Activated CD4-positive, alpha-beta T cell treated with anti-CD3 and anti-CD28 coated beads, Interleukin-10, Interleukin-2, amounts not matched to agents 100 ng/mL and 50 ng/mL, durations not matched to agents 16 hours and 8 hours (primary cell): ENCODE results near the gene ZNF134.
A peak's percentile ranks its signal among the peaks of the same experiment; 100 is the strongest.

Experiments used
- DNase-seq: peaks from one replicate; pipeline ENCODE4 v3.0.0-alpha.2; 2020

Gene ZNF134

DNA sequence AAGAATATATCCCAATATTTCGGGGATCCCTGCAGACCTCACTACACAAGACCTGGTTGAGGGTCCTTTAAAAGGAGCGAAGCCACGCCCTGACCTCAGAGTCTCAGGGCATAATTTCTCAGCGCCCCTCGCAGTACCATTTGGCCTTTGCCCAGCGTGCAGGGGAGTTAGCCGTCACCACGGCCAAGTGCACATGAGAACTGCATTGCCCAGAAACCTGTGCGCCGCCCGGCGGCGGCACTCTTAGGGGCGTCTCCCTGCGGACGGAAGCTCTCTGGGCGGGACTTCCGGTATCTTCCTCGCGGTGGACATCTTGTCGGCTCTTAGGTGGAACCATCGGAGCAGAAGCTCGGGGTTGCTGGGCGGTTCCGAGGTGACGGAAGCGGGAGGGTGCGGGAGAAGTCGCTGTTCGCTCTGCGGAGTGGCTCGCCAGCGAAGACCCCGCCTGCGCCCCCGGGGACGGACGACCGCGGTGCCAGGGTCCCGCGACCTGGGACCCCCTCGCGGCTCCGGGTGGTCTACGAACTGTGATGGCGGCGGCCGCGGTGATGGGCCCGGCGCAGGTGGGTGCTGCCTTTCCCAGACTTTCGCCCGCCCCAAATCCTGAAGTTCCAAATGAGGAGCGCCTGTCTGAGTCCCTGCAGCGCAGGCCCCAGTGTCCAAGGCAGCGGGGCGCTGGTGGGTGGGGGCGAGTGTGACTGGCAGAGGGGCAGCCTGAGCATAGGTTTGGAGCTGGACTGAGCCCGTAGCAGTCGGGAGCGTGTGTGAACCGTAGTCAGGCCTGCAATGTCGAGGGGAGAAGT, at the start of gene ZNF134:
Gene ZNF134 (plus strand): TSS at position 302 of the 803 bp plus-strand sequence. CDS start 5,227 bp downstream, outside the sequence.
- peak; percentile 93 for DNase-seq

DNA sequence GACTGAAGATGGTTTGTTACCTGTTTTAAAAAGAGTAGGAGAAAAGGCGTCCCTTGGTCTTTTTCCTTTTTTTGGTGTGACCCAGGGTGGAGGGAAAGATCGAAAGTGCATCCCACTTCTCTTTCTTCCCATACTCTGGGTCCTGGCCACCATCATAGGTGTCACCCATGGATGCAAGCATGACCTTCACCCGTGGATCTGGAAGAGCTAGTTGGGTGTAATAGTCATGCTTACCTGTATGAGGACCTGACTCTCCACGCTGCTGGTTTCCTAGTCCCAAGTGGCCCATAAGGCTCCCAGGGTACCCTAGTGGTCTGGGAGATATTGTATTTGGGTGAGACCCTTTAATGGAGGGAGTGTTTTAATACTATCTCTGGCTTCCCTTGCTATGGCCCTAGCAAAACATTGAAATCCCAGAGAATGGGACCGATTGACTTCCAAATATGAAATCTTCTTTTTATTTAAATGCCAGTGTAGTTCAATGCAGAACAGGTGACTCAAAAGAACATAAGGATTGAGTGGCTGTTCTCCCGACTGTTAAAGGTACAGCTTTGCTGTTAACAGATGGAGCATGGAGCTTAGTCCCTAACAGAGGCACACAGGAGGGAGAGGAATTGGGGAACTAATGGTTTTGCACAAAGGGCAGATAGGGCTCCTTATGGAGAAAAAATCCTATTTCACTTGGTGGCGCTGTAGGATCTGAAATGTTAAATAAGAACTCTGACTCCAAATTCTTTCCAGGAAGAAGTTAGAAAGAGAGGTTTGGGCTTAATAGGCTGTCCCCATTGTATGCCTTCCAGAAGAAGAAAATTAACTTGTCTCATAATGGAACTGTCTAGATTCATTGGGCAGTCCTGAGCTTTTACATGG, 47.4 kb upstream of the ZNF134 start:
- no peak for DNase-seq

DNA sequence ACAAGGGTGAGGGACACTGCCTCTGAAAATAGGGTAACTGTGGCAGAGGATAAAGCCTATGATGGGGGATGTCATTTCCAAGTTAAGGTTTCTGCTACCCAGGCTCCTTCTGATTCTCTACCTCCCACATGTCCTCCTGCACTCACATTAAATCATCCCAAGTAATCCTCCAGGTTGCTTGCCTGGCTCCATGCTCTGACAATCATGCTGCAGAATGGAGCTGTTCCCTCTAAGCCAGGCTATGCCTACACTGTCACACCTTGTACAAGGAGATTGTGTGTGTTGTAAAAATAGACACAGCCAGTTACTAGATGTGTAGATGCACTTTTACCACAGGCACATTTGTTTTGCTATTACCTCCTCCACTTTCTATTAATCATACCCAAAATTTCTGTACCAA, 43.3 kb upstream of the ZNF134 start:
- no peak for DNase-seq

DNA sequence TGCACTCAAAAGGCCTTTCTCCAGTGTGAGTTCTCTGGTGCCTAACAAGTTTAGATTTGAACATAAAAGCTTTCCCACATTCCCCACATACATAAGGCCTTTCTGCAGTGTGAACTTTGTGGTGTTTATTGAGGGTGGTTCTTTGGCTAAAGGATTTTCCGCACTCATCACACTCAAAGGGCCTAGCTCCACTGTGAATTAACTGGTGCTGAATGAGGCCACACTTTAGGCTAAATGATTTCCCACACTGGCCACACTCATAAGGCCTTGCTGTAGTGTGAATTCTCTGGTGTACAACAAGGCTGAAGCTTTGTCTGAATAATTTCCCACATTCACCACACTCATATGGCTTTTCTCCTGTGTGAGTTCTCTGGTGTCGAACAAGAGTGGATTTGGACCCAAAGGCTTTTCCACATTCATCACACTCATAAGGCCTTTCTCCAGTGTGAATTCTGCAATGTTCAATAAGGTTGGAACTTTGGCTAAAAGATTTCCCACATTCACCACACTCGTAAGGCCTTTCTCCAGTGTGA, 41.6 kb upstream of the ZNF134 start:
- DNase-seq = no peak

DNA sequence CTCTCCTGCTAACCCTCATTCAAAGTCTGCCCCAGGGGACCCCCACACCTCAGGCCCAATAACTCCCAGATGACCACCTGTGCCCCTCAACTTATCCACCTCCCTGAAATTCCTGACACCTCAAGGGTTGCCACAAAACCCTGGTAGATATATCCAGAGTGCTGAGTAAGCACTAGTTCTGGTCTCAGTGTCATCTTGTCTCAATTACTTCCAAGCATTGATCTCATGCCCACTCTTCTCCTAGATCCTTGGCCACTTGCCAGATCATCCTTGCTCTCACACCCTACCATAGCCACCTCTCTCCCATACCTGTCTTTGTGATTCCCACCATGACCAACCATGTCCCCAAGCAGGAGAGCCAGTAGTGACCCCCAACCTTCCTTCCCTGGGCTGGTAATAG, 37.4 kb upstream of the ZNF134 start:
- DNase-seq = no peak

DNA sequence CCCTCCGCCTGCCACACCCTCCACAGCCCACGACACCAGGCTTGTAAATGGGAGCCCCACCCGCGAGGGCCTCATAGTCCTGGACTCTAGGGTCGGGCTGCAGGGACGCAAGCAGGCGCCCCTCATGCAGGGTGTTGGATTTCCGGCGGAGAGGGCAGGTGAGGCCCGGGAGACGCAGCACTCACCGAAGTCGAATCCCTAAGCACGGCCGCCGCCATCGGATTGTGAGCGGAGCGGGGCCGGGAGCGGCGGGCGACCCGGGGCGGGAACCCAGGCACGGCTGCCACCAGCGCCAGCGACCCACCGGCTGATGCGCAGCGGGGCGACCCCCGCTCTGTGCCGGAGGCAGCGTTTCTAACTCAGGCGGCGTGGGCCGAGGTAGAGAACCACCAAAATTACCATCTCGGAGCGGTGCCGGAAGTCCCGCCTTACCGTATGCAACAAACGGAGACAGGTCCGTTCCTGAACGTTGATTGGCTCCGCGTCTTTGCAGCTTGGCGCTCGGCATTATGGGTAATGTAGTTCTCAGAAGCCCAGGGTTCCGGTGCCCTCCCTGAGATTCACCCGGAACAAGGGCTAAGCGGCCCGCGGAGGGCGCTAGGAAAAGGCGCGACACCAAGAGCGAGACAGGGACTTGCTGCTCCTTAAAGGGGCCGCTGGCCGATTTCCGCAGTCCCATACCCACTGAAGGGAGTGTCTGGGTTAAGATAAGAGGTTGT, 35.4 kb upstream of the ZNF134 start, which contains the start of gene ZNF416:
Gene ZNF416 (minus strand): TSS at position 425 of the 719 bp plus-strand sequence. CDS start 207 bp downstream, at position 218.
- peak; percentile 97 for DNase-seq

DNA sequence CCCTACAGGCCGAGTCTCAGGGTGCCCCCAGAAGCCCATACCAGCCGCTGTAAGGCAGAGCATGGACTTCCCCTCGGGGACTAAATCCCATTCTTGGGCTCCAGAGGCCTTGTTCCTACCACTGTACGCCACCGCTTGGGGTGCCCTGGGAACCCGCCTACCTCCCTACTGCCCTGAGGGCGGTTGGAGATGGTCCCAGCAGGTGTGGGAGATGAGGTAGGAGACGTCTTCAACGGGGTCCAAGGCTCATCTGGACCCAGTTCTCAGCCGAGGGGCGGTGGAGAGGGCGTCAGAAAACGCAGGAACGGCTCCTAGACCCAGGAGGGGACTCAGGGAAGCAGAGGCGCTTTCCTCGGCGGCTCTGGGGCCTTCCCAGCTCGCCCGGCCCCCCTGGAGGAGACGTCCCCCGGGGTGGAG, 30.9 kb upstream of the ZNF134 start:
- no peak for DNase-seq

DNA sequence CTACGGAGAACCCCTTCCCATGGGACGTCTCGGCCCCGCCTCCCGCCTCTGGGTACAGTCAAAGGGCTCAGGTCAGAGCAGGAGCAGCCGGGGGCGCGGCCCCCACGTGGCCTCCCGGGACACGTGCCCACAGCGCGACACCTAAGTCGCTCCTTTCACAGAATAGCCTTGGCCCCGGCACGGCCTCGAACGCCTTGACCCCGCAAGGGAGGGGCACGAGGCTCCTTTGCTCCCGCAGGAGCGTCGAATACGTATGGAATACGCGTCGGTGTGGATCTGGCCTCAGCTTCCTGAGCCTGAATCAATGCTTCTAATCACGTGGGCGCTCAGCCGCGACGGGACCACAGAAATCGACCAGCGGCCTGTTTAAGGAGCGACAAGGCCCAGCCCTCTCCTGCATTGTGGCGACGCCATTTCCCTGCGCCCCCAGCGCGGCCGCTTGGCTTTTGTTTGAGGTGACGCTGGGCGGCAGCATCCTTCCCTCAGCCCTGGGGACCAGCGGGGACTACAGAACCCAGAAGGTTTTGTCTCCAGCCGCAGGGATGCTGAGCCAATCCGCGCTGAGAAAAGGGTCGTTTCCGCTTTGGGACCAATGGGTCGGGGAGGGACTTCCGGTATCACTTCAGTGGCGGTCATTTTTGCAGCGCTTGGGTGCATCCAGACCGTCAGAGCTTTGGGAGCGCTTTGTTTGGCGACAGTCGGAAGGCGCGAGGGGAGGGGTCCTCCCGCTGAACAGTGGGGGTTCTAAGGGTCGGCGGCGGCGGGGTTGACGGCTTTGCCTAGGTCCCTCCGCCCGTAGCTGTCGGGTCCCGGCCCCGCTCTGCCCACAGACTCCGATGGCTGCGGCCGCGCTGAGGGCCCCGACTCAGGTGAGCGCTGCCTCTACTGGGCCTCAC, 30.3 kb upstream of the ZNF134 start, which contains the start of gene ZIK1:
Gene ZIK1 (plus strand): TSS at position 625 of the 896 bp plus-strand sequence. CDS start 212 bp downstream, at position 837.
- peak; percentile 79 for DNase-seq

DNA sequence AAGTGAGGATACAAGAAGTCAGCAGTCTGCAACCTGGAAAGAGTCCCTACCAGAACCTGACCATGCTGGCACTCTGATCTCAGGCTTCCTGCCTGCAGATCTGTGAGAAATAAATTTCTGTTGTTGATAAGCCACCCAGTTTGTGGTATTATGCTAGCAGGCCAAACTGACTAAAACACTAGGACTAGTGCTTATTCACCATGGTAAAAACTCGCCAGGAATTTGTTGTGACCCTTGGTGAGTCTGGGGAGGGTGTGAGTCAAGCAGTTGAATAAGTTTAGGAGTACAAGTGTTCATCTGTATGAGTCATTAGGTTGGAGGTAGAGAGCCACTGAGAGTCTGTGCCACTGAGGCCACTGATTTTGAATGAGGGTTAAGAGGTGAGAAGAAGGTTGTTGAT, 26.5 kb upstream of the ZNF134 start:
- no peak for DNase-seq

DNA sequence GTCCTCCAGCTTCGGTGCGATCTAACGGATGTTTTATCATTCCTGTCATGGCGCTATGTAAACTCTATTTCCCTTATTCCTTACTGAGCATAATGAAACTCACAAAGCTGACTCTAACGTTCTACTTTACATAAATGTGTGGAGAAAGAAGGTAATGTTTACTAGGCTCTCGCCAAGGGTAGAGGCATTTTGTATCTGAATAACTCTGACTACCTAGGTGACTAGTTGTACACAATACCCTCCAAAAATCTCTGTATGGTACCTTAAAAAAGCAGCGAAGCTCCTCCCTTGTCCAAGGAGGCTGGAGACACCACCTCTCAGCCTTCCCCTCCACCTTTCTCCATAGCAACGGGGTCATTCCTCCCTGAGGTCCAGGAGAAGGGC, 14.7 kb upstream of the ZNF134 start:
- DNase-seq = no peak

DNA sequence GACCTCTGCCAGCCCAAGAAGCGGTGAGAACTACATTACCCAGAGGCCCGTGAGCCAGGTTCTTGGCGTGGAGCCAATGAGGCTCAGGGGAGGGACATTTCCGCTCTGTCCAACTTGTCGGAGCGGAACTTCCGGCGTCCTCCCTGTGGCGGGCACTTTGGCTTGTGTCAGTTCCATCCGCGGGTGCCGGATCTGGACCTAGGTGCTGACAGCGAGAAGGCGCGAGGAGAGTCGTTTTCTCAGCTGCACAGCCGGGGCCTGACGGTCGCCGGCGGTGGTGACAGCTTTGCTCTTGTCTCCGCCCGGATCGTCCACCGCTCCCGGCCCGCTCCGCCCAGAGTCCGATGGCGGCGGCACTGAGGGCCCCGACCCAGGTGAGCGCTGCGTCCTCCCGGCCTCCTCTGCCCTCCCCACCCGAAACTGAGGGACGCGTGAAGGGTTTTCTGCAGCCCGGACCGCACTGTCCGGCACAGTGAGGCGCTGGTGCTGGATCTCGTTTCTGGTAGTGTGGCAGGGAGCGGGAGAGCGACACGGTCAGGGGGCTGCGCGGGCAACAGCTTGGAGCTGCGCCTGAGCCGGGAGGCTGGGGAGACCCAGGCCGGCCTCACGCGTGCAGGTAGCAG, 14.2 kb upstream of the ZNF134 start, which contains the start of gene ZNF530:
Gene ZNF530 (plus strand): TSS at position 125 of the 623 bp plus-strand sequence. CDS start 4,461 bp downstream, outside the sequence.
- DNase-seq = peak; percentile 91

DNA sequence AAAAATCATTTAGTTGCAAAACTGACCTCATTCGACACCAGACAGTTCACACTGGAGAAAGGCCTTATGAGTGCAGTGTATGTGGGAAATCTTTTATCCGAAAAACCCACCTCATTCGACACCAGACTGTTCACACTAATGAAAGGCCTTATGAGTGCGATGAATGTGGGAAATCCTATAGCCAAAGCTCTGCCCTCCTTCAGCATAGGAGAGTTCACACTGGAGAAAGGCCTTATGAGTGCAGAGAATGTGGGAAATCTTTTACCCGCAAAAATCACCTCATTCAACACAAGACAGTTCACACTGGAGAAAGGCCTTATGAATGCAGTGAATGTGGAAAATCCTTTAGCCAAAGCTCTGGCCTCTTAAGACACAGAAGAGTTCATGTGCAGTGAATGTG, 7.1 kb upstream of the ZNF134 start:
- no peak for DNase-seq

DNA sequence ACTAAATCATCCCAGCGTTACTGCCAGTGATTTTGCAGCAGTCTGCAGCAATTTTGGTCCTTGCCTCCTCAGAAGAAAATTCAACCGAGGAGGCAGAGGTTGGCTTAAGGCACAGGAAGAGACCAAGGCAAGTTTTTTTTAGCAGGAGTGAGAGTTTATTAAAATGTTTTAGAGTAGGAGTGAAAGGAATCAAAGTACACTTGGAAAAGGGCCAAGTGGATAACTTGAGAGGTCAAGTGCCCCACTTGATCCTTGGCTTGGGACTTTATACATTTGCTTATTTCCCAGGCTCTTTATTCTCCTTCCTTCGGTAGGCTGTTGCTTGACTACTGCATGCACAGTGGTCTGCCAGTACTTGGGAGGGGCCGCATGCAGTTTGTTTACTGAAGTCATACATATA, 2.9 kb upstream of the ZNF134 start:
- no peak for DNase-seq

DNA sequence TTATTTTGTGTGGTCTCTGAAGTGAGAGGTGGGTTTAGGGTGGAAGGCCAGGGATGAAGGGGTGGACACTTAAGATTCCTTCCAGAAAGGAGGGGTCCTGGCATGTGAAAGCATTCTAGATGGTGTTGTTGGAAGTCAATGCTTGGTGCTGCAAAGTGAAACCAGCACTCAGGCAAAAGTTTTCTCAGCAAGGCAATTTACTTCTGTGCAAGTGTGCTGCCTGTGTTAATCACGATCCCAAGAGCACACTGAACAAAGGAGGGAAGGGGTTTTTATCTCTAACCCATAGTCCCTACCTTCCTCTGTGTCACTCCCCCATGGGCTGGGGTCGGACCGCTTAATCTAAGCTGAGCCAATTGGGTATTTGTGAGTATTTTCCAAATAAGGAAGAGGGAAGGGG, 1.3 kb downstream of the ZNF134 start:
- no peak for DNase-seq

DNA sequence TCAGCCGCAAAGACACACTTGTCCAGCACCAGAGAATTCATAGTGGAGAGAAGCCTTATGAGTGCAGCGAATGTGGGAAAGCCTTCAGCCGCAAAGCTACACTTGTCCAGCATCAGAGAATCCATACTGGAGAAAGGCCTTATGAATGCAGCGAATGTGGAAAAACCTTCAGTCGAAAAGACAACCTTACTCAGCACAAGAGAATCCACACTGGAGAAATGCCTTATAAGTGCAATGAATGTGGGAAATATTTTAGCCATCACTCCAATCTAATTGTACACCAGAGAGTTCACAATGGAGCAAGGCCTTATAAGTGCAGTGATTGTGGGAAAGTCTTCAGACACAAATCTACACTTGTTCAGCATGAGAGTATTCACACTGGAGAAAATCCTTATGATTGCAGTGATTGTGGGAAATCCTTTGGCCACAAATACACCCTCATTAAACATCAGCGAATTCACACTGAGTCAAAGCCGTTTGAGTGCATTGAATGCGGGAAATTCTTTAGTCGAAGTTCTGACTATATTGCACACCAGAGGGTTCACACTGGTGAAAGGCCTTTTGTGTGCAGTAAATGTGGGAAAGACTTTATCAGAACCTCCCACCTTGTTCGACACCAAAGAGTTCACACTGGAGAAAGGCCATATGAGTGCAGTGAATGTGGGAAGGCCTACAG, 6.8 kb downstream of the ZNF134 start:
- no peak for DNase-seq

DNA sequence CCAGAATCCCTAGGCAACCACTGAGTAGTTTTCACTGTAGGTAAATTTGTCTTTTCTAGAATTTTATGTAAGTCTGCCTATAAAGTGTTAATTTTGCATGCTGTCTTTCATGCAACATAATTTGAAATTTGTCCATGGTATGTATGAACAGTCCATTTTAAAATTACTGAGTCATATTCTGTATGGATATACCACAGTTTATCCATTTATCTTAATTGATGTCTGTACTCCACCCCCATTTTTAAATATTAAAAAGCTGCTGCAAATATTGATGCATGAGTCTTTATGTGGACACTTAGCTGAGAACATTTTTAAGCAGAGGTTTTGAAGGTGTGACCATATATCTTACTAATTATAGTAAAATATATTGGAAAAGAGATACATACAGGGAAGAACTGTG, 9.0 kb downstream of the ZNF134 start:
- no peak for DNase-seq

DNA sequence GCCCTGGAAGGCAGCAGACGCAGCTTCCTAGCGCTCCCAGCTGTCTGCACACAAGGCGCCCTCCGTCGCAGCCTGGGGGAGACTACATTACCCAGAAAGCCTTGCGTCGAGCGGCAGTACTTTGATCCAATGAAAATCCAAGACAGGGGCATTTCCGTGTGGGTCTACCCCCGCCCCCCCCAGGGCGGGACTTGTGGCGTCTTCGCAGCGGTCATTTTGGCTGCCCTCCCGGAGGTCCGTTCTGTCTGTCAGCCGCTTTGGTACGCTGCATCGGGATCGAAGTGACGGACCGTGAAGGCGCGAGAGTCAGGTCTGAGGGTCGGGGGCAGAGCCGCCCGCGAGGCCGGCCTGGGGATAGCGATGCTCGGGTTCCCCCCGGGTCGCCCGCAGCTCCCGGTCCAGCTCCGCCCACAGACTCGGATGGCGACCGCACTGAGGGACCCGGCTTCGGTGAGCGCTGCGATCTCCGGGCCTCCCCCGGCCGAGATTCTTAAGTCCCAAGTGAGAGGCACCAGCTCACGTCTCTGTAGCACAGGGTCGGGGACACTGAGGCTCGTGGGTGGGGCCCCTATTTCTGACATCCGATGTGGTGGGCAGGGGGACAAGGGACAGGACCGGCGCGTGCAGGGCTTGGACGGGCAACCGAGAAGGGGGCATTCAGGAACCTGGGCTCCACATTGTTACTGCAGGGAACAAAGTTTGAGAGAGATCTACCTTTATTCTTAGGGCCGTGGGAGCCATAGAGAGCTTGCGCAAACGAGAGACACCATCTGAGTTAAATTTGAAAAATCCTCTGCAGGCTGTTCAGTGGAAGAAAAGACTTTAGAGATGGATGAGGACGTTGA, 19.2 kb downstream of the ZNF134 start, which contains the start of gene ZNF211:
Gene ZNF211 (plus strand): TSS at position 182 of the 845 bp plus-strand sequence. CDS start 179 bp downstream, at position 361.
- DNase-seq = peak; percentile 93

DNA sequence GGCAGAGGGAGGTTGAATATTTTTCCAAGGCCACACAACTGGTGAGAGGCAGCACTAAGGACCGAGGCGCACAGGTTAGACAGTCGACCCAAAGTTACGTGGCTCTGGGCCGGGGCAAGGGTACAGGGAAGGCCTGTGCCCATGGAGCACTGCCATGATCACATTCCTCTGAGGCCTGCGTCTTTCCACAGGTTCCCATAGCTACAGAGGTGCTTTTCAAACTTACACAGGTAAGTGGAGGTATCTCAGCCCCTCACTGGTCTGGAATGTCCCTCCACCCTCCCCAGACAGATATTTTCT, 19.7 kb downstream of the ZNF134 start:
- no peak for DNase-seq

DNA sequence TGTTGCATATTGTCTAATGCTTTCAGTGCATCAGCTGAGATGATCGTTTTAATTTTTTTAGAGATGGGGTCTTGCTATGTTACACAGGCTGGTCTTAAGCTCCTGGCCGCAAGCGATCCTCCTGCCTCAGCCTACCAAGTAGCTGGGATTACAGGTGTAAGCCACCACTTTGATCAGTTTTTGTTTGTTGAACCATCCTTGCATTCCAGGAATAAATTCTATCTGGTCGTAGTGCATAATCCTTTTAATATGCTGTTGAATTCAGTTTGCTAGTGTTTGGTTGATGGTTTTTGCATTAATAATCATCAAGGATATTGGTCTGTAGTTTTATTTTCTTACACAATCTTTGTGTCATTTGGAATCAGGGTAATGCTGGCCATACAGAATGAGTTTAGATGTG, 23.3 kb downstream of the ZNF134 start:
- DNase-seq = no peak
